Psoas muscle (tissue), 8 donors: ENCODE measurements around the gene ZNF169. TPM values are rescaled to one million over a fixed set of nuclear protein-coding genes. Genes with fewer than 3 reads are reported as not detected.
"Not testable (repeated sequence)": the region's sequence is repeated elsewhere in the genome, so short reads cannot be mapped to it uniquely, and the experiment has no call there.

Experiments
- ATAC-seq, 4 donors: fragments of 200-7000 bp; cut with Tn5 transposase; one replicate each; pipeline ENCODE4 v1.9.1; 2020; ENCODE audit warnings: moderate library complexity in 3 of 4, mild to moderate bottlenecking in 2 of 4
- DNase-seq, 2 donors: peaks; one replicate each; pipeline ENCODE4 v3.0.0-alpha.2; 2020
- H3K27ac ChIP-seq: fragments of 200-600 bp; one replicate; pipeline ENCODE4 v1.8.0; 2022
- H3K27me3 ChIP-seq, 3 donors: fragments of 200-600 bp in 1 of 3; one replicate each; pipeline versions ENCODE4 v1.6.1 to v1.8.0; 2013 to 2022; ENCODE audit warnings: low read length in 2 of 3, mild to moderate bottlenecking in 2 of 3, moderate library complexity in 1 of 3; ENCODE audit not compliant: insufficient read depth in 3 of 3
- H3K36me3 ChIP-seq, 2 donors: fragments of 200-600 bp in 1 of 2; one replicate each; pipeline versions ENCODE4 v1.6.1 to v1.8.0; 2013 to 2022; ENCODE audit warnings: low read depth in 1 of 2, mild to moderate bottlenecking in 1 of 2, moderate library complexity in 1 of 2; ENCODE audit not compliant: insufficient read depth in 1 of 2
- H3K4me1 ChIP-seq: fragments of 200-600 bp; one replicate; pipeline ENCODE4 v1.8.0; 2022
- H3K4me3 ChIP-seq: fragments of 200-600 bp; one replicate; pipeline ENCODE4 v1.8.0; 2022; ENCODE audit warnings: mild to moderate bottlenecking
- H3K9me3 ChIP-seq: fragments of 200-600 bp; one replicate; pipeline ENCODE4 v1.8.0; 2022
- CTCF ChIP-seq: fragments of 200-600 bp; IDR thresholded peaks from one replicate; pipeline ENCODE4 v1.8.0; 2022; ENCODE audit warnings: antibody characterized with exemption
- WGBS, 3 donors: extraction: QIAGEN DNeasy Blood & Tissue Kit; methylation state at CpG; one replicate each; pipeline versions ENCODE4 v1.1.6 to v1.1.7; 2013; 5-methylcytosine and 5-hydroxymethylcytosine counted together
- intact Hi-C, 2 donors: fragments of 100-400 bp; cut with DNase I; formaldehyde crosslinking; loops; one replicate each; pipeline versions ENCODE4 v1.11.0 to v1.14.2; 2022
- polyA plus RNA-seq, 3 donors: library from polyadenylated mRNA; stranded (reverse); fragments of 200-250 nt; gene quantifications; one replicate each; pipeline ENCODE4 v1.2.3, GENCODE V29; 2013
- total RNA-seq, 4 donors: library from RNA; stranded (reverse); fragmentation: NEBNext Ultra II Directional in 2 of 4; extraction: Animal tissue kit (Norgen Biotek cat#: 25700) in 2 of 4; gene quantifications; one replicate each; pipeline versions ENCODE4 v1.2.1 to v1.2.4, GENCODE V29; 2021 to 2023
- donor health status: healthy with polysubstance abuse.
- donor health status: DM: no; HTN: no; CAD: no; lungs with moderate emphysema.
- donor health status: Bipolar disorder and iron deficiency.
- donor health status: healthy.
- donor health status: DM: yes; HTN: yes; CAD: no.
- donor health status: DM: no; HTN: no; CAD: no.
- donor health status: DM: no; HTN: no; CAD: no.
- donor health status: DM: yes; HTN: yes; CAD: no.

Gene ZNF169
- total and polyA plus RNA-seq, 7 donors = 0.59 to 2.8 (median 1.5) TPM

- no peak overlapping the region for H3K27ac ChIP-seq
- no peaks in the 10 kb centered on the region for H3K9me3 ChIP-seq
- intact Hi-C loops = no loop called here
- WGBS, 3 donors = 74 to 82% (median 76%) methylated on average over 2 of the region's 2 CpGs
- no peak overlapping the region for H3K4me3 ChIP-seq
- no peaks in the 10 kb centered on the region for H3K27me3 ChIP-seq
- no peak for DNase-seq
- TF ChIP-seq CTCF = no peak
- no peaks in the 10 kb centered on the region for H3K36me3 ChIP-seq
- no peak for ATAC-seq
- H3K4me1 ChIP-seq = no peaks in the 10 kb centered on the region
These were observed 13.4 kb upstream of the ZNF169 start for GRCh38 chr9:94245651-94246050.

- DNase-seq = no peak
- 49 to 58% (median 51%) methylated on average over 4 of the region's 4 CpGs for WGBS, 3 donors
- TF ChIP-seq CTCF = no peak
- Histone ChIP-seq H3K27me3 (no peaks in the 10 kb centered on the region), H3K4me3 (no peak overlapping the region), H3K9me3 (no peaks in the 10 kb centered on the region), H3K4me1 (no peaks in the 10 kb centered on the region), H3K36me3 (no peaks in the 10 kb centered on the region), H3K27ac (no peak overlapping the region)
- no peak for ATAC-seq
- intact Hi-C loops = no loop called here
These were observed 8.6 kb upstream of the ZNF169 start for GRCh38 chr9:94250456-94250855.

GRCh38 chr9:94256007-94256406 is 3.1 kb upstream of the ZNF169 start:
- TF ChIP-seq CTCF = no peak
- intact Hi-C loops = no loop called here
- H3K4me3 ChIP-seq = no peak overlapping the region
- no peak for ATAC-seq
- peaks cover 4% of the 10 kb centered on the region for H3K4me1 ChIP-seq
- DNase-seq = no peak
- no peaks in the 10 kb centered on the region for H3K36me3 ChIP-seq
- H3K27ac ChIP-seq = no peak overlapping the region
- H3K27me3 ChIP-seq = no peaks in the 10 kb centered on the region
- 76 to 81% (median 80%) methylated on average over 2 of the region's 2 CpGs for WGBS, 3 donors
- no peaks in the 10 kb centered on the region for H3K9me3 ChIP-seq

- H3K27me3 ChIP-seq, H3K4me3 ChIP-seq, H3K4me1 ChIP-seq, H3K9me3 ChIP-seq, DNase-seq, intact Hi-C loops, H3K27ac ChIP-seq, ATAC-seq, H3K36me3 ChIP-seq: not testable (repeated sequence)
- whole genome bisulfite sequencing, 3 donors = 89 to 99% (median 95%) methylated on average over 3 of the region's 3 CpGs
These were observed 6.7 kb downstream of the ZNF169 start for GRCh38 chr9:94265626-94266402.

GRCh38 chr9:94269264-94269663 is 10.2 kb downstream of the ZNF169 start:
- Histone ChIP-seq H3K4me3 (no peak overlapping the region), H3K27ac (no peak overlapping the region), H3K36me3 (no peaks in the 10 kb centered on the region), H3K9me3 (no peaks in the 10 kb centered on the region), H3K4me1 (peaks cover 9% of the 10 kb centered on the region), H3K27me3 (no peaks in the 10 kb centered on the region)
- TF ChIP-seq CTCF = no peak
- intact Hi-C loops = no loop called here
- ATAC-seq (peak in 1 of 4 donors; percentile 26), DNase-seq (no peak)
- WGBS, 3 donors = 54 to 87% (median 66%) methylated on average over 8 of the region's 8 CpGs
